ENCODE data around the gene CERKL.

CERKL gene

DNA sequence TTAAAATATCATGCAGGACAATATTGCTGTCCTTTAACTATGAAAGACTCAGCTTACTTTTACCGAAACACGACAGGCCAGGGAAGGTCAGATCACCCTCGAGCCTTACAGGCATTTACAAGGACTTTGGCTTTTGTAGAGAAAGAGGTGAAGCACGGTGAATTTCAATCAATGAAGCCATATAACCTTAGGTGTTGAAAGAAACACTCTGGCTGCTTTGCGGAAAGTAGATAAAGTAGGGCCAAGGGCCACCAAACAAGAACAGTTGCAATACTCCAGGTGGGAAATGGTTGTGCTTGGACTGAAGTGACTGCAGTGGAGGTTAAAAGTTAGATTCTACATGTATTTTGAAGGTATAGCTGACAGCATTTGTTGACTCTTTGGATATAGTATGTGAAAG lies 80.5 kb downstream of the CERKL start:
- DNase-seq (ENCODE audit: low read depth): no peak

DNA sequence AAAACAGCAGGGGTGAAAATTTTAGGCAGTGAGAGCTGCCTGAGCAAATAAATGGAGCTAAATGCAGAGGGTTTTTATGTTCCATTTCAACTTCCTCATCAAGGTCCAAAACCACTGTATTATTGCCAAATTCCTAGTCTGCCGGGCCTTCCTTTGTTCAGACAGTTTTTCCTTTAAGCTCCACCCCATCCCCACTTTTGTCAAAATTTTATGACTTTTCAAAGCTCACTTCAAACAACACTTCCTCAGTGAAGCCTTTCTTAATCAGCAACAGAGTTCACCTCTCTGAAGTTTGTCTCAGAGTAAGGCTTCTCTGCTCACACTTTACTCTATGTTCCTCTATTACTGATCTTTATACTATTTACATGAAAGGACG lies 81.3 kb downstream of the CERKL start:
- DNase-seq (ENCODE audit: low read depth): no peak

DNA sequence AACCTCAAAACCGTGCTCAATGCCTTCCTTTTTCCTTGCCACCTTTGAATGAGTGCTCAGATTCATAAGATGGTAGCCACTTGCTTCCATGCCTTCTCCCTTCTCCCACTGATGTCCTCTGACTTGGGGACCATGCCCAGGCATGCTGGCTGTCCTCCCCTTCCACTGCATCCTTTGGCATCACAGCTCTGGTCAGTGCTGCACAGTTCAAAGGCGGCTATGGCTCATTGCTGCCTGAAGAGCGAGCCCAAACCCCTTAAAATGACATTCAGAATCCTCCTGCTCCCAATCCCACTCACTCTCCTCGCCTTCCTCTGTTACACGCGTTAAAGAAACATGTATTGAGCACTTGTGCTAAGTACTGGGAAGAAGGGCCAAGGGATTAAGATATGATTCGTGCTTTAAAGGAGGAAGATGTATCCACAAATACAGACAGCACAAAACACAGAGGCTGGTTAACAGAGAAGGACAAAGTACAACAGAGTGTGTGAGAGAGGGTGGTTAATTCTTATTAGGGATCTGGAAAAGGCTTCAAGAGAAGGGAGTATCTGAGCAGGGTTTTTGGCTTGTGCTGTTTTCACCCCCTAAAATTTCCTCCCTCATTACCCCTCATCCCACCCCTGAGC lies 81.8 kb downstream of the CERKL start:
- DNase-seq (ENCODE audit: low read depth): no peak

- no peak for DNase-seq (ENCODE audit: low read depth)
Observed at GRCh38 chr2:181574321-181574720, 82.6 kb downstream of the CERKL start.

GRCh38 chr2:181573140-181573736 lies 83.7 kb downstream of the CERKL start:
- peak; percentile 11 for DNase-seq (ENCODE audit: low read depth)

- DNase-seq (ENCODE audit: low read depth): no peak
Observed at GRCh38 chr2:181570833-181571661, 85.9 kb downstream of the CERKL start.

- no peak for DNase-seq (ENCODE audit: low read depth)
Observed at GRCh38 chr2:181570059-181570458, 86.8 kb downstream of the CERKL start.

GRCh38 chr2:181566334-181567032 lies 90.4 kb downstream of the CERKL start:
- DNase-seq (ENCODE audit: low read depth): no peak

- DNase-seq (ENCODE audit: low read depth): no peak
Observed at GRCh38 chr2:181563101-181563692, 93.7 kb downstream of the CERKL start.

DNA sequence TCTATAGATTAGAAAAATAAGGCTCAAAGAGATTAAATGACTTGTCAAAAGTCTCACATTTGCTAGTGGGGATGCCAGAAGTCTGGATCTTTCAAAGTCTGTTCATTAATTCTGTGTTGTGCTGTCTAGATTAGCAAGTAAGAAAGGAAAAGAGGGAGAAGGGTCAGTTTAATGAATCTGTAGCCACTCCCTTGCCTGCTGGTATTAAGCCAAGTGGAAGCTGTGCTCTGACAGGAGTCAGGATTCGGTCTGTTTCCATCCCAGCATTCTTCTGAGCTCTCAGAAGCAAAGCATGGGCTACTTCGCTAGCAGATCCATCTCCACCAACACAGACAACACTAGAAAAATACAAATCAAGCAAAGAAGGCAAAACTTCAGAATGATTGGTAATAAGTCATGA lies 98.5 kb downstream of the CERKL start:
- no peak for DNase-seq (ENCODE audit: low read depth)

- DNase-seq (ENCODE audit: low read depth): no peak
Observed at GRCh38 chr2:181554061-181554830, 102.7 kb downstream of the CERKL start.

- DNase-seq (ENCODE audit: low read depth): no peak
Observed at GRCh38 chr2:181553244-181553643, 103.7 kb downstream of the CERKL start.

- no peak for DNase-seq (ENCODE audit: low read depth)
Observed at GRCh38 chr2:181552808-181553207, 104.1 kb downstream of the CERKL start.

DNA sequence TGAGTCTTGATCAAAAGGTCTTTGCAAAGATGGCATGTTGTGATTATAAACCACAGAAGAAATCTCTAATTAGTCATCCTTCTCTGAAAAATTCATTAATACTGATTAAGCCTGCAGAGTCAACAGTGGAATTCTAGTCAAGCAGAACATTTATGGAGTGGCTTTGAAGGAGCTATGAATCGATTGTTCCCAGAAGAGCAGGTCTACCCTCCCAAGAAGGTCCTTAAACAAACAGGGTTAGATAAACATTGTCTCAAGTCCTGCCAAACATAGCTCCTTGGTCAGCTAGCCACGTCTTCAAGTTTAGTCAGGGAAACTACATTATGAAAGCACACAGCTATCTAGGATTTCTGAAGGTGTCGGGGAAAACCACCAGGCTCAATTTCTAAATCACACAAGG lies 110.8 kb downstream of the CERKL start:
- peak; percentile 18 for DNase-seq (ENCODE audit: low read depth)

GRCh38 chr2:181542170-181542569 lies 114.7 kb downstream of the CERKL start:
- DNase-seq (ENCODE audit: low read depth): no peak

DNA sequence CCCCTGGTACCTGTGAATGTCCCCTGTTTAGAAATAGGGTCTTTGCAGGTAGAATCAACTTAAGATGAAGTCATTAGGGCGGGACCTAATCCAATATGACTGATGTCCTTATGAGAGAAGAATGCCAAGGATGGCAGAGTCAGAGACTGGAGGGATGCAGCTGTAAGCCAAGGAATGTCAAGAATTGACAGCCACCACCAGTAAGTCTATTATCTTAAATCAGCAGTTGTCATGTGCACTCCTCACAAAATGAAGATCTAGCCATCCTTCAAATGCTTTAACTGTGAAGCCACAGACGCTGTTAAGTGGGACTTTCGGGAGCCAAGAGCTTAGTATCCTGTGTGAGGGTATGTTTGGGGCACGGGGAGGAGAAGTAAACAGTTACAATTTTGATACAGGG lies 116.5 kb downstream of the CERKL start:
- DNase-seq (ENCODE audit: low read depth): no peak

DNA sequence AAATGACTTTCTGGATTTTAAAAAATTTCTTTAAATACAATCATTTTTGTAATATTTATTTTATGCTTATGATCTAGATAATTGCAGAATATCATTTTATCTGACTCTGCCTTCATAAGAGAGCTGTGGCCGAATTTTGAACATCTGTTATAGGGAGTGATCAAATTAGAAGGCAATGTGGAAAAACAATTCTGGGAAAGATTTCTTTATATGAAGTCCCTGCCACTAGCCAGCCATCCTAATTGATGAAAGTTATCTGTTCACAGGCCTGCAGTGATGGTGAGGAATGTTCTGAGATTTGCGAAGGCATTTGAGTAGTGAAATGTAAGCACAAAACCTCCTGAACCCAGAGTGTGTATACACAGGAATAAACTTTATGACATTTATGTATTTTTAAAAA lies 120.2 kb downstream of the CERKL start:
- DNase-seq (ENCODE audit: low read depth): no peak

DNA sequence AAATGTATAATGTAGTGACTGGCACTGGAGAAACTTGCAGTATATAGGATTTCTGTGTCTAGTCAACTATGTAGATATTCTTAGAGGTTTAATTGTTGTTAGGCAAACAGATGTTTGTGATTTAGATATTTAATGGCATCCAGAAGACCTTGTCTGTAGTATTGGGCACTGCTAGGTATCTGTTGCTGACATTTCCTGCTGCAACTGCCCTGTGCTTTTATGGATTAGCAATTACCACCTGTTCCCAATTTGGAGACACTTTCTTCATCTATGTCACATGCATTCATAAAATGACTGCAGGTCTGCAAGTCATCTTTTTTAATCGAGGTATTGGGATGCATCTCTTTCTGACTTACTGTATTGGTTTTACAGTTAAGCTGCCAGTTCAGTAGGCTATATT lies 128.5 kb downstream of the CERKL start:
- DNase-seq (ENCODE audit: low read depth): no peak

GRCh38 chr2:181527058-181527457 lies 129.8 kb downstream of the CERKL start:
- DNase-seq (ENCODE audit: low read depth): no peak

GRCh38 chr2:181526014-181526413 lies 130.9 kb downstream of the CERKL start:
- no peak for DNase-seq (ENCODE audit: low read depth)

- DNase-seq (ENCODE audit: low read depth): no peak
Observed at GRCh38 chr2:181523756-181524155, 133.1 kb downstream of the CERKL start.

- DNase-seq (ENCODE audit: low read depth): no peak
Observed at GRCh38 chr2:181520253-181520652, 136.7 kb downstream of the CERKL start.

Data from non-pigmented ciliary epithelial cell (primary cell).